ENCODE measurements around the gene COASY.
"Not testable (repeated sequence)": the region's sequence is repeated elsewhere in the genome, so short reads cannot be mapped to it uniquely, and the experiment has no call there.

Gene COASY

DNA sequence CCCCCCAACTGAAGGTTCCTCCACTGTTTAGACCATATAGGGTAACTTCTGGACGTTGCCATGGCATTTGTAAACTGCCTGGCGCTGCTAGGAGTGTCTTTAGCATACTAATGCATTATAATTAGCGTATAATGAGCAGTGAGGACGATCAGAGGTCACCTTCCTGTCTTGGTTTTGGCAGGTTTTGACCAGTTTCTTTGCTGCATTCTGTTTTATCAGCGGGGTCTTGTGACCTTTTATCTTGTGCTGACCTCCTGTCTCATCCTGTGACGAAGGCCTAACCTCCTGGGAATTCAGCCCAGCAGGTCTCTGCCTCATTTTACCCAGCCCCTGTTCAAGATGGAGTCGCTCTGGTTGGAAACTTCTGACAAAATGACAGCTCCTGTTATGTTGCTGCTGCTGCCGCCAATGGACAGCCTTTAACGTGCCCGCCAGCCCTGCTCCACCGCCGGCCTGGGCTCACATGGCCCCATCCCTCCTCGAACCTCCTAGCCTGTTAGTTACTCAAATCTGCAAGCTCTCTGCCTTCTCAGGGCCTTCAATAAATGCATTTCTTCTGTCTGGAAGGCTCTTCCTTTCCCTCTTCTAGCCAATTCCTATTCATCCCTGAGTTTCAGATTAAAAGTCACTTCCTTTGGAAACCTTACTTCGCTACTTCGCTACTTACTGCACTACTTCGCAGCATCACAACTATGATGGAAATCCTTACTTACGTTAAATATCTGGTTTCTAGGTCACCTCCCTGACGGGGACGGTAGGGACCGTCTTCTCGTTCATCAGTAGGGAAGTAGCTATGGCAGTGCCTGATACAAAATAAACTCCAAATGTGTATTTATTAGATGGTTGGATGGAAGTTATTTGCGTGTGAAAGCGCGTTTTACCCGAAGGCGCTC is 26.5 kb upstream of the COASY start:
- DNase-seq, result no peak

DNA sequence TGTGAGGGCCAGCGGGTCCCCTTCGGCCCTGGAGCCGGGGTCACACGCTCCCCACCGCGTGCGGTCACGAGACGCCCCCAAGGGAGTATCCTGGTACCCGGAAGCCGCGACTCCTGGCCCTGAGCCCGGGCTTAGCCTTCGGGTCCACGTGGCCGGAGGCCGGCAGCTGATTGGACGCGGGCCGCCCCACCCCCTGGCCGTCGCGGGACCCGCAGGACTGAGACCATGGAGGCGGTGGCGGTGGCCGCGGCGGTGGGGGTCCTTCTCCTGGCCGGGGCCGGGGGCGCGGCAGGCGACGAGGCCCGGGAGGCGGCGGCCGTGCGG is 25.9 kb upstream of the COASY start, which contains the start of gene NAGLU:
TSS of gene NAGLU (plus strand) at position 194 of the 324 bp plus-strand sequence. CDS start at position 226, 32 bp downstream.
- DNase-seq, result peak; percentile 91

DNA sequence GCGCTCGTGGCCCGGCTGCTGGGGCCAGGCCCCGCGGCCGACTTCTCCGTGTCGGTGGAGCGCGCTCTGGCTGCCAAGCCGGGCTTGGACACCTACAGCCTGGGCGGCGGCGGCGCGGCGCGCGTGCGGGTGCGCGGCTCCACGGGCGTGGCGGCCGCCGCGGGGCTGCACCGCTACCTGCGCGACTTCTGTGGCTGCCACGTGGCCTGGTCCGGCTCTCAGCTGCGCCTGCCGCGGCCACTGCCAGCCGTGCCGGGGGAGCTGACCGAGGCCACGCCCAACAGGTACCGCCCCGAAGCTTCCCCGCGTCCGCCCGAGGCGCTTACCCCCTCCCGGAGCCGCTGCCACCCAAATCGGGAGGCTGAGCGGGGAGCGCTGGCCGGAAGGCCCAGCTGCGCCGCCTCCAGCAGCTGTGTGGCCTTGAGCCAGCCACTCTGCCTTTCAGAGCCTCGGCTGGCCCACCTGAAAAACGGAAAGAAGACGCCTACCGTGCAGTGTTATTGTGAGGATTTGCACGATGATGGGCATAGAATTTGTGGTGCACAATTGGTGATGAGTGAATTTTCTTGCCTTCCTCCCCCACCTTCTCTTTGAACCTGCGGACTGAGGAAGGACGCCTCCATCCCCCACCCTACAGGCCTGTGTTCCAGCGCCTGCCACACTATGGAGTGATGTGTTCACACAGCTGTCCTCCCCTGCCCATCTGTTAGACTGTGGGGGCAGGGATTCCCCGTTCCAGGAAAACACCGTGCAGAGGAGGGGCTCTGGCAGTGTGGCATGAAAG is 25.4 kb upstream of the COASY start:
- DNase-seq, result peak; percentile 88

DNA sequence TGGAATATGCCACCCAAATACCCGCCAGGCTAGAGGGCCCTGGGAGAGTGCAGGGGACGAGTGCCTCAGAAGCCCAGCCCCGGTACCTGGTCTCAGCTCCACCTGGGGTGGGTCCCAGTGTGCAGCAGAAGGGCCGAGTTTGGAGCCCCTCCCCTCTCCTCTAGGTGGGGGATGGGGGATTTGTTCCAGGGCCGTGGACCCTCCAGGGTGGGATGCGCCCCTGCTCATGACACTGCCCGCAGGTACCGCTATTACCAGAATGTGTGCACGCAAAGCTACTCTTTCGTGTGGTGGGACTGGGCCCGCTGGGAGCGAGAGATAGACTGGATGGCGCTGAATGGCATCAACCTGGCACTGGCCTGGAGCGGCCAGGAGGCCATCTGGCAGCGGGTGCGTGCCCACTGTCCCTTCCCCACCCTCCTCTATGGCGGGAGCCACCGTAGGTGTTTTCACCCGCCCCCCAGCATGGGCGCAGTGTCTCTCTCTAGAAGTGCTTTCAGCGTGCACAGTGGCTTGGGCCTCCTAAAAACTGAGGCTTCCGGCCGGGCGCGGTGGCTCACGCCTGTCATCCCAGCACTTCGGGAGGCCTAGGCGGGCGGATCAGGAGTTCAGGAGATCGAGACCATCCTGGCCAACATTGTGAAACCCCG is 24.7 kb upstream of the COASY start:
- DNase-seq, result no peak

DNA sequence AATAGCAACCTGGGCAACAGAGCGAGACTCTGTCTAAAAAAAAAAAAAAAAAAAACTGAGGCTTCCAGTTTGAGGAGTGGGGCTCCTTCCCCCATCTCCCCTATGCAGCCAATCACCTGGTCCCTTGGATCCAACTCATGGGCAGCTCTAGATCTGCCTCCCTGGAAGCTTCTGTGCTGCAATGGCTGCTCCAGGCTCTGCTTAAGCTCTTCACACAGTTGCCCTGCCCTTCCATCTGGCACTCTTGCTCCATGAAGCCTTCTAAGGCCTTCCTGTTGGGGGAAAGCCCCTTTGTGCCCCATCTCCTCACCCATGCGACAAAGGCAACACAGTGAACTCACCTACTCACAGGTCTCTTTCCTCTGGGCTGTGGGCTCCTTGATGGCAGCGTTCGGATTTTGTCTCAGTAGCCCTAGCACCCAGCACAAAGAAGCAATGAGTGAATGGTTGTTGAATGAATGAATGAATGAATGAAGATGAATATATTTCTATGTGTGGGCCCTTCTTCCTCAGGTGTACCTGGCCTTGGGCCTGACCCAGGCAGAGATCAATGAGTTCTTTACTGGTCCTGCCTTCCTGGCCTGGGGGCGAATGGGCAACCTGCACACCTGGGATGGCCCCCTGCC is 24.0 kb upstream of the COASY start:
- DNase-seq, result no peak

DNA sequence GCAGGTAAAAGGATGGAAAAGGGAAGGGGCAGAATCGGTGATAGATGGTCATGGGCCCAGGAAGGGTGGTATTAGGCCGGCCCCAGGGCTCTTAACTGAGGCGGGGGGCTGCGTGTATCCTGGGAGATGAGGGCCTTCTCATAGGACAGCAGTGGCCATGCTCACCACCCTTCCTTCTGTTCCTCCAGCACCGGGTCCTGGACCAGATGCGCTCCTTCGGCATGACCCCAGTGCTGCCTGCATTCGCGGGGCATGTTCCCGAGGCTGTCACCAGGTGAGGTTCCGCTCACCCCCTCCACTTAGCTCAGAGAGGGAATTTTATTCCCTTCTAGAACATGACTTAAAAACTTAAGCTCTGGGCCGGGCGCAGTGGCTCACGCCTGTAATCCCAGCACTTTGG is 23.5 kb upstream of the COASY start:
- no peak for DNase-seq

DNA sequence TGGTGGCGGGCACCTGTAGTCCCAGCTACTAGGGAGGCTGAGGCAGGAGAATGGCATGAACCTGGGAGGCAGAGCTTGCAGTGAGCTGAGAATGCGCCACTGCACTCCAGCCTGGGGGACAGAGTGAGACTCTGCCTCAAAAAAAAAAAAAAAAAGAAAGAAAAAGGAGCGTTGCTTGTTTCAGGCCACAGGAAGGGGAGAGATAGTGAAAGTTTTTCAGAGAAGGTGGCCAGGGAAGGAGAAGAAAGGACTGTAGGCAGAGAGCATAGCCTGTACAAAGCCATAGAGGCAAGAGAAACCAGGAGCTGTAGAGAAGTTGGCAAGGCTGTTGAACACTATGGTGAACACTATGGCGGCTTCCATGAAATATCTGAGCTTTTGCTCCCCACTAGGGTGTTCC is 21.4 kb upstream of the COASY start:
- not testable (repeated sequence) for DNase-seq

DNA sequence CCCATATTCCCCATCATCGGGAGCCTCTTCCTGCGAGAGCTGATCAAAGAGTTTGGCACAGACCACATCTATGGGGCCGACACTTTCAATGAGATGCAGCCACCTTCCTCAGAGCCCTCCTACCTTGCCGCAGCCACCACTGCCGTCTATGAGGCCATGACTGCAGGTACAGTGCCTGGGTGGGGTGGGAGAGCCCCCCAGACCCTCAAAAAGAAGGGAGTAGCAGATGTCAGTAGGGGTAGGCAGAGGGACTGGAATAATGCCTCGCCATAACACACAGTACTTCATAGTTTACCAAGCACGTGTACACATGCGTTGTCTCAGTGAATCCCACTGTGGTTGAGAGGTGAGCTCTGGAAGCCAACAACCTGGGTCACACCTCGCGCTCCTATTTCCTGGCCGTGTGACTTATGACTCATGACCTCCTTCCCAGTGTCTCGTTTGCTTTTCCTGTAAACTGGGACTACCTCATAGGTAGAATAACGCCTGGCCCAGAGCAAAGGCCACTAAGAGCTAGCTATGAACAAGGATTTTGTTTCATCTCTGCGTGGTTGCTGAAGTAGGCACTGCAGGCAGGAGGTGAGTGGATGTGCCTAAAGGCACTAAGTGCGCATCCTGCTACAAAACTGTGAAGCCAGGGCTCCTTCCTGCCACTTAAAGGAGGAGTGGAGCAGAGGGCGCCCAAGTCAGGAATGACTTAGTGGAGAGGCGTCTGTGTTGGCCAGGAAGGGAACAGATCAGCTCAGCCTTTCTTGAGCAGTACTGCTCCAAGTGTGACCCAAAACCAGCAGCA is 20.7 kb upstream of the COASY start:
- no peak for DNase-seq

DNA sequence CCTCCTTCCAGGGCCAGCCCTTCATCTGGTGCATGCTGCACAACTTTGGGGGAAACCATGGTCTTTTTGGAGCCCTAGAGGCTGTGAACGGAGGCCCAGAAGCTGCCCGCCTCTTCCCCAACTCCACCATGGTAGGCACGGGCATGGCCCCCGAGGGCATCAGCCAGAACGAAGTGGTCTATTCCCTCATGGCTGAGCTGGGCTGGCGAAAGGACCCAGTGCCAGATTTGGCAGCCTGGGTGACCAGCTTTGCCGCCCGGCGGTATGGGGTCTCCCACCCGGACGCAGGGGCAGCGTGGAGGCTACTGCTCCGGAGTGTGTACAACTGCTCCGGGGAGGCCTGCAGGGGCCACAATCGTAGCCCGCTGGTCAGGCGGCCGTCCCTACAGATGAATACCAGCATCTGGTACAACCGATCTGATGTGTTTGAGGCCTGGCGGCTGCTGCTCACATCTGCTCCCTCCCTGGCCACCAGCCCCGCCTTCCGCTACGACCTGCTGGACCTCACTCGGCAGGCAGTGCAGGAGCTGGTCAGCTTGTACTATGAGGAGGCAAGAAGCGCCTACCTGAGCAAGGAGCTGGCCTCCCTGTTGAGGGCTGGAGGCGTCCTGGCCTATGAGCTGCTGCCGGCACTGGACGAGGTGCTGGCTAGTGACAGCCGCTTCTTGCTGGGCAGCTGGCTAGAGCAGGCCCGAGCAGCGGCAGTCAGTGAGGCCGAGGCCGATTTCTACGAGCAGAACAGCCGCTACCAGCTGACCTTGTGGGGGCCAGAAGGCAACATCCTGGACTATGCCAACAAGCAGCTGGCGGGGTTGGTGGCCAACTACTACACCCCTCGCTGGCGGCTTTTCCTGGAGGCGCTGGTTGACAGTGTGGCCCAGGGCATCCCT is 18.5 kb upstream of the COASY start:
- no peak for DNase-seq

DNA sequence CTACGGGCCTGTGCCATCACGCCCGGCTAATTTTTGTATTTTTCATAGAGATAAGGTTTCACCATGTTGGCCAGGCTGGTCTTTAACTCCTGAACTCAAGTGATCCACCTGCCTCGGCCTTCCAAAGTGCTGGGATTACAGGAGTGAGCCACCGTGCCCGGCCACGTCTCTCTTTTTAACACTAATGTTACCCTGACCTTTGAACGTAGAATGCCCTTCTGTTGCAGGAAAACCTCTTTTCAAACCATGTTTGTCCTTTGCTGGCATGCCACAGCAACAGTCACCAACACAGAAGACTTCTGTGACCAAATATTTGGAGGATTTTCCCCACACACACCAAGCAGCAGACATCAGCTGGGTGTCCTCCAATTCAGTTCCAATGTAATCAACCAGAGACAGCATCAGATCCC is 17.1 kb upstream of the COASY start:
- DNase-seq, result no peak

DNA sequence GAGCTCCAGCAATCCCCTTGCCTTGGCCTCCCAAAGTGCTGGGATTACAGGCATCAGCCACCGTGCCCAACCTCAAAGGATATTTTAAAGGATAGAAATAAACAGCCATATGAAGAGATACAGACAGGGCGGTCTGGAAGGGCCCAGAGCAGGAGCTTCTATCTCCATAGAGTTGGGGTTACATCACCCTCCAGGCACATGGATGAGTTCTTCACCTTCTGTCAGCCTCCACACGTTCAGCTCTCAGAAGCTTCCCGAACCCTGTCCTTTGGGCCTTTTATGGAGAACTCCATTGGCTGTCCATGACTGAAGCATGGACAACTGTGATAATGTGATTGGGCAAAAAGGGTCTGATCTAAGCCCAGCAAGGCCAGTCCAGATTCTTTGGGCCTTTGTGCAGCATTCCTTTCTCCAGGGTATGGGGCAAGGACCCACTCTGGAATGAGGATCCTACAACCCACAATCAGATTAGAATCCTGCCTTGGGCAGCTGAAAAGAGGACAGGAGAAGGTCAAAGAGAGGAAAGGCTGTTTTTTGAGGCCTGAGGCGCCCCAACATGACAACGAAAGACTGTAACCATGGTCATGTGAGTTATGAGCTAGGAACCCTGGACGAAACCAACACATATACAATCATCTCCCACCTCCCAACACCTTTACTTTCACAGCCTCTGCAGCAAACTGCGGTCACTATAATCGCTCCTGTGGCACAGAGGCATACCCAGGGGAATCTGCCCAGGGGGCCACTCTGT is 16.0 kb upstream of the COASY start:
- not testable (repeated sequence) for DNase-seq

DNA sequence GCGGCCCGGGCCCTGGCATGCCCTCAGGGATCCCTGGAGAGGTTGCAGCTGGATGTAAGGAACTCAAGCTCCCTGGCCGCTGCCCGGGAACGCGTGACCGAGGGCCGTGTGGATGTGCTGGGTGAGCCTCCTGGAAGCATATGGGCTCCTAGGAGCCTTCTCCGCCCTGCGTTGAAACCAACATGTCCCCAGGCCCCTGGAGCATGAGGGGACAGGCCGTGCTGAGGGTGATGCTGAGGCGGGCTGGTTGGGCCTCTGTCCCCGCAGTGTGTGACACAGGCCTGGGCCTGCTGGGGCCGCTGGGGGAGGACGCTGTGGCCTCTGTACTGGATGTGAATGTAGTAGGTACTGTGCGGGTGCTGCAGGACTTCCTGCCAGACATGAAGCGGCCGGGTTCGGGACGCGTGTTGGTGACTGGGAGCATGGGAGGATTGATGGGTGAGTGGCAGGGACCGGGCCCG is 14.9 kb upstream of the COASY start:
- no peak for DNase-seq

DNA sequence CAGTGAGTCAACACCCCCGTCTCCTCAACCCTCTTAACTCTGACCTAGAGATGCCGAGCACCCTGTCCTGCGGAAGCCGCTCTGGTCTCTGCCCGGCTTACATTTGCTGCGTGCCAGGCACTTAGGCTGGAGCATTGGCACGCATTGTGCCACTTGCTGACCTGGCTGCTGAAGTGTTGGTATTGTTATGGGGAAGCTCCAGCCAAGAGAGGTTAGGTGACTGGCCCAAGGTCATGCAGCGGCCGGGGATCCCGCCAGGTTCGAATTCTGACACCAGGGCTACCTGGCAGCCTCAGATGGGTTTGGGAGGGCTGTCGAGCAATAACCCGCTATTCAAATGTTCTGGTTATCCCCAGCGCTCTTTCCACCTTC is 14.3 kb upstream of the COASY start:
- DNase-seq, result no peak

DNA sequence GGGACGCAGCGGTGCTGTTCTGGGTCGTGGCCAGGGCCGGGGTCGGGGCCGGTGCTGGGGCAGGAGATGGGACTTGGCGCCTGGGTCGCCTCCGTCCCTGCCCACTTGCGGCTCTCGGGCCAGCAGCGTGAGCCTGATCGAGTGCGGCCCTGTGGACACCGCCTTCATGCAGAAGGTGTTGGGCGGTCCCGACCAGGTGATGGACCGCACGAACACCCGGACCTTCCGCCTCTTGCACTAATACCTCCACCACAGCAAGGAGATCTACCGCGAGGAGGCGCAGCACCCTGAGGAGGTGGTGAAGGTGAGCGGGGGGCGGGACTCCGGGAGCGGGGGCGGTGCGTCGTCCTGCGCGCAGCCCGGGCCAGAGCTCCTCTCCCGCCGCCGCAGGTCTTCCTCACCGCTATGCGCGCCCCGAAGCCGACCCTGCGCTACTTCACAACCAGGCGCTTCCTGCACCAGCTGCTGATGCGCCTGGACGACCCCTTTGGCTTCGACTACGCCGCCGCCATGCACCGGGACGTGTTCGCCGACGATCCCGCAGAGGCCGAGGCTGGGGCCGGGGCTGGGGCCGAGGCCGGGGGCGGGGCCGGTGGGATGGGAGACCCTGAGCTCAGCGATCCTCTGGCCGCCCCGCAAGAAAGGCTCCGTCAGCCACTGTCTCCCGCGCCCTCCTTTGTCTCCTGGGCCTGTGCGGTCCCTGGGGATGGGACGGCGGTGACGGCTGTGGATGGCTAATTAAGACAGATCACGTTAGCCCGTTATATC is 13.7 kb upstream of the COASY start:
- no peak for DNase-seq

DNA sequence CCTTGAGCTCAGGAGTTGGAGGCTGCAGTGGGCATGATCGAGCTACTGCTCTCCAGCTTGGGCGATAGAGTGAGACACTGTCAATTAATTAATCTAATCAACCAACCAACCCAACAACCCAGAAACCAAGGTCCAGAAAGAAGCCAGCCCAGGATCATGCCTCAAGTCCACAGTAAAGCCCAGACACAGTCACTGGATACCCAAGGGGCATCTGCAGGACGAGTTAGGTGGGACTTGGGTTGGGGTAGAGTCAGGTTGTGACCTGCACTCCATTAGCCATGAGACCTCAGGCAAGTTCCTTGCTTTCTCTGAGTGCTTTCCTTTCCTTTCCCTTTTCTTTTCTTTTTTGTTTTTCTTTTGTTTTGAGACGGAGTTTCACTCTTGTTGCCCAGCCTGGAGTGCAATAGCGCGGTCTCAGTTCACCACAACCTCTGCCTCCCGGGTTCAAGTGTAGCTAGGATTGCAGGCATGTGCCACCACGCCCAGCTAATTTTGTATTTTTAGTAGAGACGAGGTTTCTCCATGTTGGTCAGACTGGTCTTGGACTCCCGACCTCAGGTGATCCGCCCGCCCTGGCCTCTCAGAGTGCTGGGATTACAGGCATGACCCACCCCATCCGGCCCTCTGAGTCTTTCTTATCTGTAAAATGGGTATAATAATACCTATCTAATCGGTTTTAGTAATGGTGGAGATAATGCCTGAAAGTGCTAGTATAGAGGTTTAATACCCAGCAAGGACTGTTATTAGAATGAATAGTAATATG is 12.8 kb upstream of the COASY start:
- DNase-seq, result no peak

DNA sequence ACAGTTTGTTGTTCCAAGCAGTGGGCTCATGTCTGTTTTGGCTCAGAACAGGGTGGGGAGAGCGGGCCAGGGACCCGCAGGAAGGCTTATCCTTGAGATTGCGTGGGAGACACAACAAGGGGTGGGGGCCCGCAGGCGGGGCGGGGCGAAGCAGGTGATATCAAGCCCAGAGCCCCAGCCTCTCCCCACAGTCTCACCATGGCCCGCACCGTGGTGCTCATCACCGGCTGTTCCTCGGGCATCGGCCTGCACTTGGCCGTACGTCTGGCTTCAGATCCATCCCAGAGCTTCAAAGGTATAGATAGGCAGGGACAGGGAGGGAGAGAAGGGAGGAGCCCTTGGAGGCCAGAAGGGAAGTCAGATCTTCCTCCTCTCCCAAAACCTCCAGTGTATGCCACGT is 9.2 kb upstream of the COASY start, which contains the start of gene HSD17B1:
TSS of gene HSD17B1 (plus strand) at position 188 of the 400 bp plus-strand sequence. CDS start at position 199, 11 bp downstream.
- DNase-seq, result not testable (repeated sequence)

DNA sequence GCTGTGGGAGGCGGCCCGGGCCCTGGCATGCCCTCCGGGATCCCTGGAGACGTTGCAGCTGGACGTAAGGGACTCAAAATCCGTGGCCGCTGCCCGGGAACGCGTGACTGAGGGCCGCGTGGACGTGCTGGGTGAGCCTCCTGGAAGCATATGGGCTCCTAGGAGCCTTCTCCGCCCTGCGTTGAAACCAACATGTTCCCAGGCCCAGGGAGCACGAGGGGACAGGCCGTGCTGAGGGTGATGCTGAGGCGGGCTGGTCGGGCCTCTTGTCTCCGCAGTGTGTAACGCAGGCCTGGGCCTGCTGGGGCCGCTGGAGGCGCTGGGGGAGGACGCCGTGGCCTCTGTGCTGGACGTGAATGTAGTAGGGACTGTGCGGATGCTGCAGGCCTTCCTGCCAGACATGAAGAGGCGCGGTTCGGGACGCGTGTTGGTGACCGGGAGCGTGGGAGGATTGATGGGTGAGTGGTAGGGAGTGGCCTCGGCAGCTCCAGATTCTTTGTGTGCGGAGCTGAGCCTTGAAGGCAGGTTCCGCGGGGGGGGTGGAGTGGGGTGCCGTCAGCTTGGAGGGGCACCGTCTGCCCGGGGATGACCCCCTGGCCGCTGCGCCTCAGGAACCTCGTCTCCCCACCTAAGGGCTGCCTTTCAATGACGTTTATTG is 8.7 kb upstream of the COASY start:
- no peak for DNase-seq

DNA sequence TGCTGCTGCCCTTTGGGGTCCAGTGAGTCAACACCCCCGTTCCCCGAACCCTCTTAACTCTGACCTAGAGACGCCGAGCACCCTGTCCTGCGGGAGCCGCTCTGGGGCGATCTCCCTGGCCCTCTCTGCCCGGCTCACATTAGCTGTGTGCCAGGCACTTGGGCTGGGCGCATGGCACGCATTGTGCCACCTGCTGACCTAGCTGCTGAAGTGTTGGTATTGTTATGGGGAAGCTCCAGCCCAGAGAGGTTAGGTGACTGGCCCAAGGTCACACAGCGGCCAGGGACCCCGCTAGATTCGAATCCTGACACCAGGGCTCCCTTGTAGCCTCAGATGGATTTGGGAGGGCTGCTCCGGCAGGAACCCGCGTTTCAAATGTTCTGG is 8.1 kb upstream of the COASY start:
- DNase-seq, result no peak
